ENCODE measurements around the gene MCIDAS. TPM values are rescaled to one million over a fixed set of nuclear protein-coding genes. Genes with fewer than 3 reads are reported as not detected.

The MCIDAS gene
- total and polyA plus RNA-seq, 10 of the 15 experiments (the other 5 are each of a cell fraction or from before 2014, with no cell fraction given): not detected

GRCh38 chr5:55177078-55177477 lies 50.0 kb downstream of the MCIDAS start:
- Histone ChIP-seq H3K9me3 (replicated peaks; ENCODE audit: control insufficient read depth, insufficient read depth, low read length) (no peaks in the 10 kb centered on the region; the same call in 2 of the 3 replicates), H3K4me3 (no peak overlapping the region), H3K4me1 (ENCODE audit: control insufficient read depth, insufficient read depth, low read length) (peaks cover 9% of the 10 kb centered on the region), H4K20me1 (ENCODE audit: control insufficient read depth, insufficient read depth) (no peaks in the 10 kb centered on the region), H3K4me2 (ENCODE audit: control insufficient read depth, insufficient read depth) (no peak overlapping the region), H2AFZ (ENCODE audit: control insufficient read depth, low read depth, low read length) (no peak overlapping the region), H3K27ac (ENCODE audit: control insufficient read depth, insufficient read depth) (no peak overlapping the region), H3K79me2 (ENCODE audit: control insufficient read depth, insufficient read depth, low read length) (no peaks in the 10 kb centered on the region), H3K36me3 (ENCODE audit: control insufficient read depth in 2 of 2, insufficient read depth in 2 of 2, low read length in 1 of 2) (no peaks in the 10 kb centered on the region), H3K27me3 (replicated peaks in 1 of 2; ENCODE audit: control insufficient read depth in 2 of 2, insufficient read depth in 2 of 2, low read length in 1 of 2) (peaks cover 3 to 21% of the 10 kb centered on the region in 2 experiments; a peak in 3 of 4 replicates), H3K9ac (ENCODE audit: control insufficient read depth, insufficient read depth, low read length) (no peak overlapping the region)
- ChIA-PET SMC1A (ENCODE audit: uncharacterized antibody, unreplicated experiment) (no interaction called here), CTCF (interaction anchor here (0.7 to 1.3 kb wide), 2 partner anchors 31 to 232 kb away, joined by 3 read pairs; no protein-coding TSS in a partner anchor), RAD21 (ENCODE audit: unreplicated experiment) (no interaction called here), POLR2A (no interaction called here)
- TF ChIP-seq IKZF1 (conservative IDR thresholded peaks at IDR 0.05) (no peak), ZNF384 (IDR thresholded peaks at IDR 0.05; ENCODE audit: borderline replicate concordance, low read depth, low read length) (no peak), SIN3A (IDR thresholded peaks at IDR 0.05; ENCODE audit: low read depth, low read length) (no peak), GATAD2B (conservative IDR thresholded peaks at IDR 0.05; ENCODE audit: low read depth) (no peak), CEBPB (IDR thresholded peaks at IDR 0.05; ENCODE audit: borderline replicate concordance in 1 of 2, low read depth in 2 of 2, low read length in 2 of 2) (no peak), TBL1XR1 (IDR thresholded peaks at IDR 0.05; ENCODE audit: low read depth, low read length) (no peak), EGR1 (IDR thresholded peaks at IDR 0.05; ENCODE audit: borderline replicate concordance in 1 of 2, low read depth in 2 of 2, low read length in 2 of 2) (no peak), ASH2L (IDR thresholded peaks at IDR 0.05; ENCODE audit: borderline replicate concordance, low read depth) (no peak), IRF4 (IDR thresholded peaks at IDR 0.05; ENCODE audit: low read depth, low read length) (no peak), TARDBP (IDR thresholded peaks at IDR 0.05; ENCODE audit: borderline replicate concordance) (no peak), PML (IDR thresholded peaks at IDR 0.05; ENCODE audit: low read length) (no peak), ZNF24 (IDR thresholded peaks at IDR 0.05) (no peak), CREB1 (IDR thresholded peaks at IDR 0.05; ENCODE audit: low read depth) (no peak), BRCA1 (IDR thresholded peaks at IDR 0.05; ENCODE audit: low read depth, low read length) (no peak), RCOR1 (conservative IDR thresholded peaks at IDR 0.05; ENCODE audit: low read depth, low read length) (no peak), ZBTB4 (CRISPR knock-in tag; IDR thresholded peaks at IDR 0.05) (no peak)
- DNase-seq (ENCODE audit: low read depth, low spot score): no peak
- BruUV-seq (replicated peaks): no TSS peak
- no peak for ATAC-seq
- 0% methylated on average over 2 of the region's 2 CpGs for WGBS (ENCODE audit: insufficient coverage, insufficient replicate concordance, low lambda C conversion rate, missing lambda C conversion rate)
- in situ Hi-C loops (cut with MboI): loop anchor here (10.0 kb wide), 1 partner anchor 1018 kb away; no protein-coding TSS in a partner anchor
- intact Hi-C loops (cut with micrococcal nuclease; ENCODE audit: unreplicated experiment): loop anchor here (10.0 kb wide), 2 partner anchors 728 to 1088 kb away; no protein-coding TSS in a partner anchor
- no peak for FAIRE-seq
